Upper lobe of left lung (tissue), 4 donors: ENCODE data around the gene SND1.

Experiments used
- POLR2A ChIP-seq, 4 donors: fragments of 450-650 bp; IDR thresholded peaks; one replicate each; pipeline ENCODE4 v1.5.1; 2016 to 2017; ENCODE audit warnings: antibody characterized with exemption in 4 of 4, mild to moderate bottlenecking in 2 of 4
- TF ChIP-seq, protein P1 (sequence below), 6 experiments: fragments of 450-650 bp in 4 of 6; fragments of 200-600 bp in 2 of 6; sonication (generic) in 2 of 6; IDR thresholded peaks; one replicate each; pipeline ENCODE4 v1.5.1; 2016 to 2019; ENCODE audit warnings: antibody characterized with exemption in 6 of 6

DNA sequence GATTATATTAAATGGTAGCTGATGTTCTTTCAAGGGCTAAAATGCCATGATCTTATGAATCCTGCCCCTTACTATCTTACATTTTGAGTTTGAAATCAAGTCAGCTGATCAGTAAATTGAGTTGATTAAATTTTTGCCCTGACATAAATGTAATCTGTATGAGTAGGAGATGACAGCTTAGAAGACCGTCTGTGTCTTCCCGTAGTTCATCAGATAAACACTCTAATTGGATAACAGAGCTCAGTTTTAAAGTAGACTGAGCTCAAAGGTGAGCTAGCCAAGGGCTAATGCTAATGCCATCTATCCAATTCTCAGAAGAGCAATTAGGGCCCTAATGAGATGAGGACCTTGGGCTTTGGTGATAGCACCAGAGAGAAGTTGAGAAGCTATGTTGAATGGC is 296.3 kb downstream of the SND1 start:
- no peak for TF ChIP-seq POLR2A (IDR thresholded peaks at IDR 0.05)
- TF ChIP-seq, protein P1, sequence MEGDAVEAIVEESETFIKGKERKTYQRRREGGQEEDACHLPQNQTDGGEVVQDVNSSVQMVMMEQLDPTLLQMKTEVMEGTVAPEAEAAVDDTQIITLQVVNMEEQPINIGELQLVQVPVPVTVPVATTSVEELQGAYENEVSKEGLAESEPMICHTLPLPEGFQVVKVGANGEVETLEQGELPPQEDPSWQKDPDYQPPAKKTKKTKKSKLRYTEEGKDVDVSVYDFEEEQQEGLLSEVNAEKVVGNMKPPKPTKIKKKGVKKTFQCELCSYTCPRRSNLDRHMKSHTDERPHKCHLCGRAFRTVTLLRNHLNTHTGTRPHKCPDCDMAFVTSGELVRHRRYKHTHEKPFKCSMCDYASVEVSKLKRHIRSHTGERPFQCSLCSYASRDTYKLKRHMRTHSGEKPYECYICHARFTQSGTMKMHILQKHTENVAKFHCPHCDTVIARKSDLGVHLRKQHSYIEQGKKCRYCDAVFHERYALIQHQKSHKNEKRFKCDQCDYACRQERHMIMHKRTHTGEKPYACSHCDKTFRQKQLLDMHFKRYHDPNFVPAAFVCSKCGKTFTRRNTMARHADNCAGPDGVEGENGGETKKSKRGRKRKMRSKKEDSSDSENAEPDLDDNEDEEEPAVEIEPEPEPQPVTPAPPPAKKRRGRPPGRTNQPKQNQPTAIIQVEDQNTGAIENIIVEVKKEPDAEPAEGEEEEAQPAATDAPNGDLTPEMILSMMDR (IDR thresholded peaks at IDR 0.05) = no peak
